ENCODE data around the gene OR5K1.

The OR5K1 gene

GRCh38 chr3:98513736-98514135 lies 50.7 kb downstream of the OR5K1 start:
- no peak for DNase-seq

GRCh38 chr3:98514948-98515347 lies 51.9 kb downstream of the OR5K1 start:
- DNase-seq: no peak

DNA sequence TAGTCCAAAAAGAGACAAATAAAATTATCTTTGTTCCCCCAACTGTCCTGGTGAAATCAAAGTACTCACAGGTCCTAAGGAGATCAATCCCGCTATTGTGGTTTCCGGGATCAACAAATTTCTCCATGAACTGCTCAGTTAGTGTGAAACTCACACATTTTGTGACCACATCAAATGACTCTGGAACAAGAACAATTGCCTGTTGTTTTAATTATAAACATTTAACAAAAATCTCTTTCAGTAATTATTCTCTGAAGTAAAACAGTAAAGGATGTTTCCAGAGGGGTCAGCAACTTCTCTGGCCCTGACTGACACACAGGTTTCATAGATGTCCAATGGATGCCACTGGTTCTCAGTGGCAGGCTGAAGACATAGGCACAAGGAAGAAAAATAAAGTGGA lies 55.8 kb downstream of the OR5K1 start:
- peak in 22 of 56 donors; percentile 3 to 81 (median 32) for DNase-seq

- DNase-seq: peak in 1 of 56 donors; percentile 28
Observed at GRCh38 chr3:98519351-98519750, 56.4 kb downstream of the OR5K1 start.

GRCh38 chr3:98521897-98522543 lies 59.0 kb downstream of the OR5K1 start:
- peak in 19 of 56 donors; percentile 8 to 67 (median 34) for DNase-seq

Measured in amygdala (tissue), 56 donors.